K562 (cell line): ENCODE measurements around the gene NKAIN4. TPM values are rescaled to one million over a fixed set of nuclear protein-coding genes. Genes with fewer than 3 reads are reported as not detected.

Experiments used
- ARHGAP35 ChIP-seq: fragments of 450-650 bp; IDR thresholded peaks from 2 replicates; pipeline ENCODE4 v1.6.1; 2018; ENCODE audit not compliant: partially characterized antibody
- COPS2 ChIP-seq: fragments of 450-650 bp; conservative IDR thresholded peaks from 2 replicates; pipeline ENCODE4 v1.6.1; 2016; ENCODE audit warnings: mild to moderate bottlenecking, moderate library complexity
- IRF2 ChIP-seq: sonication (generic); formaldehyde crosslinking; IDR thresholded peaks from 2 replicates; pipeline ENCODE4 v1.8.1; 2022; ENCODE audit warnings: mild to moderate bottlenecking, missing genetic modification reagents
- IRF9 ChIP-seq: fragments of 450-650 bp; IDR thresholded peaks from 2 replicates; pipeline ENCODE4 v1.6.1; 2016; ENCODE audit warnings: missing biosample characterization, missing genetic modification characterization
- MAFG ChIP-seq: fragments of 450-650 bp; conservative IDR thresholded peaks from 2 replicates; pipeline ENCODE4 v1.6.1; 2016; ENCODE audit warnings: missing genetic modification characterization, missing compliant biosample characterization
- MAFK ChIP-seq: IDR thresholded peaks from 2 replicates; pipeline ENCODE4 v1.6.1; 2011; ENCODE audit warnings: low read length, improper control_type of control experiment
- NR2C1 ChIP-seq, 2 experiments: fragments of 450-650 bp; IDR thresholded peaks; 2 replicates each; pipeline ENCODE4 v1.6.1; 2017; ENCODE audit warnings: mild to moderate bottlenecking in 2 of 2, antibody characterized with exemption in 1 of 2, inconsistent platforms in 1 of 2, missing compliant biosample characterization in 1 of 2, missing genetic modification characterization in 1 of 2
- PRPF4 ChIP-seq: fragments of 200-400 bp; formaldehyde crosslinking; IDR thresholded peaks from one replicate; pipeline ENCODE4 v1.6.1; 2017; ENCODE audit warnings: low read length, low read depth, mild to moderate bottlenecking; ENCODE audit not compliant: insufficient read depth, poor library complexity, severe bottlenecking
- ZEB2 ChIP-seq: fragments of 450-650 bp; IDR thresholded peaks from 2 replicates; pipeline ENCODE4 v1.6.1; 2016
- polyA plus RNA-seq, 8 experiments: library from polyadenylated mRNA; depleted of rRNA in 4 of 8; stranded (reverse) in 5 of 8; unstranded in 3 of 8; fragments of >200 nt; fragmentation: Nextera tagmentation in 2 of 8; fragmentation: Illumina TruSeq in 1 of 8; extraction: Ambion mirVana in 2 of 8; extraction: Trizol in 1 of 8; gene quantifications; 2 replicates each; pipeline versions ENCODE4 v1.2.1 to v1.2.3, GENCODE V29; 2011 to 2014; ENCODE audit warnings: inconsistent platforms in 1 of 8, missing spikeins in 1 of 8
- total RNA-seq, 7 experiments: library from RNA; depleted of rRNA in 6 of 7; stranded (reverse); fragments of >200 nt in 6 of 7; fragmentation: Illumina TruSeq in 2 of 7; extraction: Trizol in 2 of 7; gene quantifications; 2 replicates each; pipeline versions ENCODE4 v1.2.1 to v1.2.3, GENCODE V29; 2011 to 2021; ENCODE audit warnings: low replicate concordance in 1 of 7
- TF ChIP-seq, protein P1 (sequence below): sonication (generic); formaldehyde crosslinking; IDR thresholded peaks from 2 replicates; pipeline ENCODE4 v1.8.0; 2022; ENCODE audit warnings: missing genetic modification reagents, mild to moderate bottlenecking, moderate library complexity, borderline replicate concordance

NKAIN4 gene
- total and polyA plus RNA-seq, 9 of the 15 experiments (the other 6 are each of a cell fraction or from before 2014, with no cell fraction given), result not detected

GRCh38 chr20:63248835-63249591 lies 5.2 kb downstream of the NKAIN4 start (continued):
- no peak for TF ChIP-seq IRF2 (CRISPR knock-in tag)
- no peak for TF ChIP-seq ZEB2
- no peak for TF ChIP-seq NR2C1 (IDR thresholded peaks at IDR 0.05)
- TF ChIP-seq NR2C1 (tag; IDR thresholded peaks at IDR 0.05), result no peak
- no peak for TF ChIP-seq PRPF4
- peak; percentile 65 for TF ChIP-seq MAFG (tag)
- TF ChIP-seq COPS2, result no peak
- no peak for TF ChIP-seq ARHGAP35
- TF ChIP-seq MAFK, result peak; percentile 49; the same call in 1 of the 2 replicates
- TF ChIP-seq, protein P1, sequence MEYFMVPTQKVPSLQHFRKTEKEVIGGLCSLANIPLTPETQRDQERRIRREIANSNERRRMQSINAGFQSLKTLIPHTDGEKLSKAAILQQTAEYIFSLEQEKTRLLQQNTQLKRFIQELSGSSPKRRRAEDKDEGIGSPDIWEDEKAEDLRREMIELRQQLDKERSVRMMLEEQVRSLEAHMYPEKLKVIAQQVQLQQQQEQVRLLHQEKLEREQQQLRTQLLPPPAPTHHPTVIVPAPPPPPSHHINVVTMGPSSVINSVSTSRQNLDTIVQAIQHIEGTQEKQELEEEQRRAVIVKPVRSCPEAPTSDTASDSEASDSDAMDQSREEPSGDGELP (CRISPR knock-in tag), result peak; percentile 44; the same call in 1 of the 2 replicates
- TF ChIP-seq IRF9 (tag), result no peak
